ENCODE data around the gene EDC4. TPM values are rescaled to one million over a fixed set of nuclear protein-coding genes. Genes with fewer than 3 reads are reported as not detected.

EDC4 gene
- total and polyA plus RNA-seq, 12 donors, result 25.8 to 46.8 (median 31.3) TPM

- TF ChIP-seq, protein P1, sequence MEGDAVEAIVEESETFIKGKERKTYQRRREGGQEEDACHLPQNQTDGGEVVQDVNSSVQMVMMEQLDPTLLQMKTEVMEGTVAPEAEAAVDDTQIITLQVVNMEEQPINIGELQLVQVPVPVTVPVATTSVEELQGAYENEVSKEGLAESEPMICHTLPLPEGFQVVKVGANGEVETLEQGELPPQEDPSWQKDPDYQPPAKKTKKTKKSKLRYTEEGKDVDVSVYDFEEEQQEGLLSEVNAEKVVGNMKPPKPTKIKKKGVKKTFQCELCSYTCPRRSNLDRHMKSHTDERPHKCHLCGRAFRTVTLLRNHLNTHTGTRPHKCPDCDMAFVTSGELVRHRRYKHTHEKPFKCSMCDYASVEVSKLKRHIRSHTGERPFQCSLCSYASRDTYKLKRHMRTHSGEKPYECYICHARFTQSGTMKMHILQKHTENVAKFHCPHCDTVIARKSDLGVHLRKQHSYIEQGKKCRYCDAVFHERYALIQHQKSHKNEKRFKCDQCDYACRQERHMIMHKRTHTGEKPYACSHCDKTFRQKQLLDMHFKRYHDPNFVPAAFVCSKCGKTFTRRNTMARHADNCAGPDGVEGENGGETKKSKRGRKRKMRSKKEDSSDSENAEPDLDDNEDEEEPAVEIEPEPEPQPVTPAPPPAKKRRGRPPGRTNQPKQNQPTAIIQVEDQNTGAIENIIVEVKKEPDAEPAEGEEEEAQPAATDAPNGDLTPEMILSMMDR (IDR thresholded peaks at IDR 0.05), result peak in 1 of 9 donors; percentile 76
- DNase-seq (no peak), ATAC-seq (no peak)
- no peaks in the 10 kb centered on the region for H3K9me3 ChIP-seq
- H3K27me3 ChIP-seq, result no peaks in the 10 kb centered on the region
- no peak overlapping the region for H3K4me3 ChIP-seq
- intact Hi-C loops (cut with DNase I), result loop anchor here in 9 of 10 donors (2.0 to 5.0 kb wide), 5 partner anchors 34 to 159 kb away; partner anchors contain the start of genes DDX28 (in 1 of the 9) and DUS2 (in 1 of the 9)
- H3K4me1 ChIP-seq, result peaks cover 19 to 55% (median 25%) of the 10 kb centered on the region in 9 donors
- H3K27ac ChIP-seq, result peak overlapping the region in 9 of 10 donors; percentile 66 to 91 (median 88)
- 71 to 79% methylated on average over 6 of the region's 6 CpGs for WGBS, 2 donors
- H3K36me3 ChIP-seq, result peaks cover under 1 to 86% (median 58%) of the 10 kb centered on the region in 9 donors
These were observed 10.5 kb downstream of the EDC4 start for GRCh38 chr16:67883146-67883871.

GRCh38 chr16:67883872-67884261 lies 11.0 kb downstream of the EDC4 start:
- H3K9me3 ChIP-seq, result no peaks in the 10 kb centered on the region
- H3K4me1 ChIP-seq, result peaks cover 19 to 55% (median 25%) of the 10 kb centered on the region in 9 donors
- H3K36me3 ChIP-seq, result peaks cover 0 to 81% (median 52%) of the 10 kb centered on the region in 9 donors
- TF ChIP-seq, protein P1 (IDR thresholded peaks at IDR 0.05), result peak; percentile 17 to 91 (median 87)
- ATAC-seq (peak in 7 of 8 donors; percentile 27 to 75 (median 48)), DNase-seq (peak; percentile 36 to 70)
- intact Hi-C loops (cut with DNase I), result loop anchor here in 9 of 10 donors (2.0 to 5.0 kb wide), 6 partner anchors 33 to 159 kb away; partner anchors contain the start of genes DDX28 (in 1 of the 9) and DUS2 (in 1 of the 9)
- peak overlapping the region in 7 of 10 donors; percentile 18 to 91 (median 80) for H3K27ac ChIP-seq
- no peak overlapping the region for H3K4me3 ChIP-seq
- 60 to 67% methylated on average over 11 of the region's 11 CpGs for WGBS, 2 donors
- no peaks in the 10 kb centered on the region for H3K27me3 ChIP-seq

DNA sequence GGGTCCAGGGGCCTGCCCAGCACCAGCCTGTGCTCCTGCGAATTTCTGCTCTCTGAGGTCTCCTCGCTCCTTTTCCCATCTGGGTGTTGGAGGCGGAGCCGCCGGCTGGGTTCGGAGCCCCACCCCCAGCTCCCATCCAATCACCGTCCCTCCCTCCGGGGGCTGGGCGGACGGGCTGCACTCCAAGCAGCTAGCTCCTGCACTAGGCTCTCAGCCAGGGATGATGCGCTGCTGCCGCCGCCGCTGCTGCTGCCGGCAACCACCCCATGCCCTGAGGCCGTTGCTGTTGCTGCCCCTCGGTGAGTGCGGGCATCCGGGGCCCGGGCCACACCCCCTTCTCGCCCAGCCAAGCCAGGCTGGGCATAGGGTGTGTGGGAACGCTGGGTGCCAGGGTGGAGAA lies 11.8 kb downstream of the EDC4 start, which contains the start of gene NRN1L:
TSS of gene NRN1L (plus strand) at position 202 of the 400 bp plus-strand sequence. CDS start at position 221, 19 bp downstream.
- intact Hi-C loops (cut with DNase I), result loop anchor here (2.0 to 5.0 kb wide), 6 partner anchors 33 to 158 kb away; partner anchors contain the start of genes DDX28 (in 1 of the 10) and DUS2 (in 1 of the 10)
- peaks cover 19 to 54% (median 25%) of the 10 kb centered on the region in 9 donors for H3K4me1 ChIP-seq
- peak within 1 kb of the TSS in 7 of 10 donors; percentile 46 to 91 (median 80) for H3K27ac ChIP-seq
- 21 to 39% methylated on average over 22 of the region's 22 CpGs for WGBS, 2 donors
- H3K36me3 ChIP-seq, result peaks cover 0 to 73% (median 44%) of the 10 kb centered on the region in 9 donors
- peak; percentile 91 to 92 for DNase-seq
- H3K27me3 ChIP-seq, result no peaks in the 10 kb centered on the region
- ATAC-seq, result peak; percentile 64 to 87 (median 82)
- TF ChIP-seq, protein P1 (IDR thresholded peaks at IDR 0.05), result no peak
- H3K9me3 ChIP-seq, result no peaks in the 10 kb centered on the region
- peak within 1 kb of the TSS in 1 of 10 donors; percentile 9 for H3K4me3 ChIP-seq

- ATAC-seq, result no peak
- Histone ChIP-seq H3K27me3 (no peaks in the 10 kb centered on the region), H3K4me1 (peaks cover 13 to 47% (median 24%) of the 10 kb centered on the region in 9 donors), H3K27ac (peak overlapping the region in 3 of 10 donors; percentile 65 to 91 (median 80)), H3K4me3 (no peak overlapping the region), H3K9me3 (no peaks in the 10 kb centered on the region), H3K36me3 (peaks cover 0 to 64% (median 36%) of the 10 kb centered on the region in 9 donors)
- TF ChIP-seq, protein P1 (IDR thresholded peaks at IDR 0.05), result no peak
- DNase-seq, result no peak
- 92 to 97% methylated on average over 12 of the region's 12 CpGs for WGBS, 2 donors
- intact Hi-C loops (cut with DNase I), result loop anchor here in 3 of 10 donors (2.0 to 5.0 kb wide), 3 partner anchors 42 to 157 kb away; no protein-coding TSS in a partner anchor
These were observed 12.7 kb downstream of the EDC4 start for GRCh38 chr16:67885545-67885944.

All from heart right ventricle (tissue), 16 donors.